Left ventricle myocardium inferior (tissue), 1 donor: ENCODE data around the gene MGAT4A. TPM values are rescaled to one million over a fixed set of nuclear protein-coding genes. Genes with fewer than 3 reads are reported as not detected.

Experiments used
- DNase-seq: peaks from one replicate; pipeline ENCODE4 v3.0.0-alpha.2; 2020
- H3K27ac ChIP-seq: fragments of 200-600 bp; replicated peaks from 2 replicates; pipeline ENCODE4 v1.8.0; 2021
- H3K27me3 ChIP-seq: fragments of 200-600 bp; 2 replicates; pipeline ENCODE4 v1.8.0; 2021; ENCODE audit warnings: low read depth
- H3K36me3 ChIP-seq: fragments of 200-600 bp; 2 replicates; pipeline ENCODE4 v1.8.0; 2021
- H3K4me1 ChIP-seq: fragments of 200-600 bp; 2 replicates; pipeline ENCODE4 v1.8.0; 2021
- H3K4me3 ChIP-seq: fragments of 200-600 bp; 2 replicates; pipeline ENCODE4 v1.8.0; 2021; ENCODE audit warnings: mild to moderate bottlenecking, moderate library complexity
- H3K9me3 ChIP-seq: fragments of 200-600 bp; replicated peaks from 2 replicates; pipeline ENCODE4 v1.8.0; 2021
- intact Hi-C: fragments of 100-400 bp; cut with micrococcal nuclease; formaldehyde crosslinking; loops from one replicate; pipeline ENCODE4 v1.11.0; 2022
- total RNA-seq: library from RNA; stranded (reverse); fragmentation: NEBNext Ultra II Directional; extraction: Animal tissue kit (Norgen Biotek cat#: 25700); gene quantifications from one replicate; pipeline ENCODE4 v1.2.1, GENCODE V29; 2021
- TF ChIP-seq, protein P1 (sequence below): fragments of 200-600 bp; IDR thresholded peaks from 2 replicates; pipeline ENCODE4 v1.8.0; 2021; ENCODE audit warnings: antibody characterized with exemption, mild to moderate bottlenecking, borderline replicate concordance
- donor health status: DM: no; HTN: yes; CAD: no; lungs with severe emphysema.

MGAT4A gene
- total RNA-seq, 1 donor from 2014 or later: 18.4 TPM

- TF ChIP-seq, protein P1, sequence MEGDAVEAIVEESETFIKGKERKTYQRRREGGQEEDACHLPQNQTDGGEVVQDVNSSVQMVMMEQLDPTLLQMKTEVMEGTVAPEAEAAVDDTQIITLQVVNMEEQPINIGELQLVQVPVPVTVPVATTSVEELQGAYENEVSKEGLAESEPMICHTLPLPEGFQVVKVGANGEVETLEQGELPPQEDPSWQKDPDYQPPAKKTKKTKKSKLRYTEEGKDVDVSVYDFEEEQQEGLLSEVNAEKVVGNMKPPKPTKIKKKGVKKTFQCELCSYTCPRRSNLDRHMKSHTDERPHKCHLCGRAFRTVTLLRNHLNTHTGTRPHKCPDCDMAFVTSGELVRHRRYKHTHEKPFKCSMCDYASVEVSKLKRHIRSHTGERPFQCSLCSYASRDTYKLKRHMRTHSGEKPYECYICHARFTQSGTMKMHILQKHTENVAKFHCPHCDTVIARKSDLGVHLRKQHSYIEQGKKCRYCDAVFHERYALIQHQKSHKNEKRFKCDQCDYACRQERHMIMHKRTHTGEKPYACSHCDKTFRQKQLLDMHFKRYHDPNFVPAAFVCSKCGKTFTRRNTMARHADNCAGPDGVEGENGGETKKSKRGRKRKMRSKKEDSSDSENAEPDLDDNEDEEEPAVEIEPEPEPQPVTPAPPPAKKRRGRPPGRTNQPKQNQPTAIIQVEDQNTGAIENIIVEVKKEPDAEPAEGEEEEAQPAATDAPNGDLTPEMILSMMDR: no peak
- no peak overlapping the region for H3K27ac ChIP-seq
These were observed 13.3 kb downstream of the MGAT4A start for GRCh38 chr2:98717621-98718020.

GRCh38 chr2:98716786-98717185 lies 14.1 kb downstream of the MGAT4A start:
- no peak overlapping the region for H3K4me3 ChIP-seq
- H3K27ac ChIP-seq: no peak overlapping the region
- peaks cover 20% of the 10 kb centered on the region for H3K36me3 ChIP-seq
- intact Hi-C loops: no loop called here
- TF ChIP-seq, protein P1: no peak
- peaks cover 25% of the 10 kb centered on the region for H3K4me1 ChIP-seq
- DNase-seq: no peak
- H3K9me3 ChIP-seq: peaks cover 20% of the 10 kb centered on the region
- no peaks in the 10 kb centered on the region for H3K27me3 ChIP-seq

More at GRCh38 chr2:98717621-98718020, 13.3 kb downstream of the MGAT4A start:
- Histone ChIP-seq H3K27me3 (no peaks in the 10 kb centered on the region), H3K4me3 (no peak overlapping the region), H3K36me3 (peaks cover 28% of the 10 kb centered on the region), H3K4me1 (peaks cover 18% of the 10 kb centered on the region), H3K9me3 (peaks cover 20% of the 10 kb centered on the region)
- no peak for DNase-seq
- intact Hi-C loops: no loop called here

- Histone ChIP-seq H3K4me3 (no peak overlapping the region), H3K4me1 (peaks cover 30% of the 10 kb centered on the region), H3K27ac (no peak overlapping the region), H3K36me3 (peaks cover 14% of the 10 kb centered on the region), H3K9me3 (peaks cover 14% of the 10 kb centered on the region), H3K27me3 (no peaks in the 10 kb centered on the region)
- TF ChIP-seq, protein P1: no peak
- DNase-seq: no peak
- intact Hi-C loops: no loop called here
These were observed 15.0 kb downstream of the MGAT4A start for GRCh38 chr2:98715812-98716451.

GRCh38 chr2:98713332-98714015 lies 17.5 kb downstream of the MGAT4A start:
- H3K9me3 ChIP-seq: no peaks in the 10 kb centered on the region
- H3K36me3 ChIP-seq: no peaks in the 10 kb centered on the region
- H3K4me1 ChIP-seq: peaks cover 52% of the 10 kb centered on the region
- no peak overlapping the region for H3K4me3 ChIP-seq
- intact Hi-C loops: no loop called here
- H3K27me3 ChIP-seq: no peaks in the 10 kb centered on the region
- no peak for DNase-seq
- no peak overlapping the region for H3K27ac ChIP-seq
- TF ChIP-seq, protein P1: no peak

- peaks cover 52% of the 10 kb centered on the region for H3K4me1 ChIP-seq
- intact Hi-C loops: no loop called here
- DNase-seq: no peak
These were observed 18.8 kb downstream of the MGAT4A start for GRCh38 chr2:98712145-98712544.

More at GRCh38 chr2:98712145-98712544, 18.8 kb downstream of the MGAT4A start:
- Histone ChIP-seq H3K36me3 (no peaks in the 10 kb centered on the region), H3K4me3 (no peak overlapping the region), H3K27ac (no peak overlapping the region), H3K27me3 (no peaks in the 10 kb centered on the region), H3K9me3 (no peaks in the 10 kb centered on the region)
- TF ChIP-seq, protein P1: no peak
